ENCODE results near the gene GUCA2B.

GUCA2B gene

DNA sequence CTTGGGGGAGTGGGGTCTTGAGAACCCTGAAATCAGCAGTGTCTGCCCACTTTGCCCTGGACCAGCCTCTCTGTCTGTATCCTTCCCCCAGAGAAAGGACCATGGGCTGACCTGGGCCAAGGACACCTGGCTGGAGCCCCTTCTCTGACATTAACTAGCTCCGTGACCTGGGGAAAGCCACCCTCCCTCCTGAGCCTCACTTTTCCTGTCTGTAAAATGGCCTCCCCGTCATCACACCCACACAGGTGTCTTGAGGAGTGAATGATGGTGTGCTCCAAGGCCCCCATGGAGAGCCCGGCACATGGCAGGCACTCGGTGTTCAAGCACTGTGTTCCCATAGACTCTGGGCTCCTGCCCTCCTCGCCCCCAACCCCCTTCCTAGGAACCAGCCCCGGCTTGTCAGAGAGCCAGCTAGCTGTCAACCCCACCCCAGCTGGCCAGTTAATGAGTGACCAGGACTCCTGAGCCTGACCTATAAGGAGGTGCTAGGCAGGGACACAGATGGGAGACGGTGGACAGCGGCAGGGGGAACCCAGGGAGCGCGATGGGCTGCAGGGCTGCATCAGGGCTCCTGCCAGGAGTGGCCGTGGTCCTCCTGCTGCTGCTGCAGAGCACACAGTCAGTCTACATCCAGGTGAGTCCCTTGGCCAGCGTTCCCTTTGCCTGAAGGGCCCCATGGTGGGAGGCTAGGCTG, at the start of gene GUCA2B:
GUCA2B (plus strand) TSS at position 504 of the 694 bp plus-strand sequence; CDS start at position 545, 41 bp downstream.
- DNase-seq (ENCODE audit: low read depth in 2 of 2), result no peak

- no peak for DNase-seq (ENCODE audit: low read depth in 2 of 2)
Observed at GRCh38 chr1:42105025-42105424, 48.2 kb upstream of the GUCA2B start.

DNA sequence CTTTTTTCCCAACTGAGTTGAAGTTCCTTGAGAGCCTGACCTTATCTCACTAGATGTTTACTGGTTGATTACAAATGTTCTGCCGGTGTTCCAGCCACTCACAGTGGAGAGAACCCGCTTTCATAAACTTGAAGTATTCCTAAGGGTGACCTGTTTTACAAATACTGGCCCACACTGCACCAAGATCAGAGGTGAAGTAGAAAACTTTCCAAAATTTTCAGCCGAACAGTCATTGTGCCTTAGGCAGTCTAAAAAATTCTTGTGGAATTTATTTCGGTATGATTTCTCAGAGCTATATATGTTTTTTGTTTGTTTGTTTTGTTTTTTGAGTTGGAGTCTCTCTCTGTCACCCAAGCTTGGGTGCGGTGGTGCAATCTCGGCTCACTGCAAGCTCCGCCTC, 44.9 kb upstream of the GUCA2B start:
- no peak for DNase-seq (ENCODE audit: low read depth in 2 of 2)

- no peak for DNase-seq (ENCODE audit: low read depth in 2 of 2)
Observed at GRCh38 chr1:42109600-42109999, 43.6 kb upstream of the GUCA2B start.

DNA sequence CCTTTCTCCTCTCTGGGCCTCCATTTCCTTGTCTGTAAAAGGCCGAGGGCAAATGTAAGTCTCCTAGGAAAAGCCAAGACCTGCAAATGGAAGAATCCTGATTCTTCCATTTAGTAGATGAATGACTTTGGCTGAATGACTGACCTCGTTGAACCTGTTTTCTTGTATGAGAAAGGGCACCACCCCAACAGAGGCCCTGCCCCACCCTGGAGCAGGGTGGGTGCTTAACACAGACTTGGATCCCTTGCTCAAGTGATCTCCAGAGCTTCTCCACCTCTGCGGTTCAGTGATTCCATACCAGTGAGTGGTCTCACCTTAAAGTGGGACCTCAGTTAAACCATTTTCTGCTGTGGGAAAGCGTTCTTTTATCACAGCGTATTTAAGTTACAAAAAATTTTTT, 39.0 kb upstream of the GUCA2B start:
- no peak for DNase-seq (ENCODE audit: low read depth in 2 of 2)

DNA sequence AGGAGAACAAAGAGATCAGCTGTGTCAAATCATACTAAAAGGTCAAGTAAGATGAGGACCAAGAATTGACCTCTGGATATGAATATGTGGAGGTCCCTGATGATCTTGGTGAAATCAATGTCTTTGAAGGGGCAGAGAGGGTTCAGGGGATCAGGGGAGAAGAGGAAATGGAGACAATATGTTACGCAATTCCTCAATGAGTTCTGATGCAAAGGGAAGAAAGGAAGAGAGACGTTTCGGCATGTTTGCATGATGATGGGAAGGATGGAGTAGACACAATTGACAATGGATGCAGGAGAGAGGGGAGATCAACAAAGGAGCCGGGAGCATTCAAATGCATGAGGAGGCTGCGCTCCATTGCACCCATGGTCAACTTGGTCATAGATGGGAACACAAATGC, 36.0 kb upstream of the GUCA2B start:
- no peak for DNase-seq (ENCODE audit: low read depth in 2 of 2)

DNA sequence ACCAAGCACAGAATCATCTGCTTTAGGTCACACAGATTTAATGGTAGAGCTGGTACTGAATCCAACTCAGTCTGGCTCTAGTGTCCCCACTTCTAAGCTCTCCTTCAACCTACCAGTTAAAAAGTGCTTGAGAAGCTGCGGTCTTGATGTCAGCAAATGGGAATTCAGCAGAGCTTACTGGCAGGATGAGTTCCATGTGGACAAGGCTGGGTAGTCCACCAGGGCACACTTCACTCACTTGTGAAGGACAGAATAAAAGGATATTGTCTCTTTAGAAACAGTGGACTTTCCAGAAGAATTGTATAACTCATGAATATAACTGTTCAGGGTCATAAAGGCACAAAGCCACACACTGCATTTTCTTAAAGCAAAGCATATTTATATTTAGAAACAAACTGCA, 35.1 kb upstream of the GUCA2B start:
- no peak for DNase-seq (ENCODE audit: low read depth in 2 of 2)

- no peak for DNase-seq (ENCODE audit: low read depth in 2 of 2)
Observed at GRCh38 chr1:42122408-42122807, 30.8 kb upstream of the GUCA2B start.

GRCh38 chr1:42125552-42125951, 27.7 kb upstream of the GUCA2B start:
- DNase-seq (ENCODE audit: low read depth in 2 of 2), result no peak

GRCh38 chr1:42127767-42128166, 25.4 kb upstream of the GUCA2B start:
- no peak for DNase-seq (ENCODE audit: low read depth in 2 of 2)

DNA sequence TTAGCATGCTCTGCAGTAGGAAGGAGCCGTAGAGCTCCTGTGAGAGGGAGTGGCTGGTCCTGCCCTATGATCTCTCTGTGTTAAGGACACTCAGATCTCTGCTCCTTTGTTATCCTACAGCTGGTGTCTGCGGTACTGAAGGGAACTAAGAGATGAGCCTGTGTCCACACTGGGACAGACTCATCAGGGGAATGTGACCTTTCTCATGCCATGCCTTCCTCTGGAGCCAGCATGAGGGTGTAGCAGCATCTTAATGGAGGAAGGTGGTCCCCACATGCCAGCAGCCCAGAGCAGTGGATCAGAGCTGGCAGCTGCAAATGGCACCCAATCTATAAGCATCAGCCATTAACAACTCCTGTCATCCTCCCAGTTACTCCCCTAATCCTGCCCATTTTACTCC, 24.7 kb upstream of the GUCA2B start:
- DNase-seq (ENCODE audit: low read depth in 2 of 2), result no peak

DNA sequence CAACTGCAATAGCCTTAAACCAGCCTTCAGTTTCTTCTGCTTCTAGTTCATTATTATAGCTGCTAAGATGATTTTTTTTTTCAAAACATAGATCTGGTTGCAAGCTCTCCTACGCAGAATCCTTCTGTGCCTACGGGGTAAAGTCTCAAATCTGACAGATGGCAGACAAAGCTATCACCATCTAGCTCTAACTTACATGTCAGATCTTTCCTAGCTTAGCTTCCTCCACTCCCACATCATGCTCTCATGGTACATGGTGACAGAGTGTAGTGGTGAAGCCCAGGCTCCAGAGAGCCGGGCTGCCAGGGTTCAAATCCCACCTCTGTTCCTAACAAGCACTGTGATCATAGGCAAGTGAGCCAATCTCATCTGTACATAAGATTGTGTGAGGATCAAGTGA, 24.2 kb upstream of the GUCA2B start:
- DNase-seq (ENCODE audit: low read depth in 2 of 2), result no peak

DNA sequence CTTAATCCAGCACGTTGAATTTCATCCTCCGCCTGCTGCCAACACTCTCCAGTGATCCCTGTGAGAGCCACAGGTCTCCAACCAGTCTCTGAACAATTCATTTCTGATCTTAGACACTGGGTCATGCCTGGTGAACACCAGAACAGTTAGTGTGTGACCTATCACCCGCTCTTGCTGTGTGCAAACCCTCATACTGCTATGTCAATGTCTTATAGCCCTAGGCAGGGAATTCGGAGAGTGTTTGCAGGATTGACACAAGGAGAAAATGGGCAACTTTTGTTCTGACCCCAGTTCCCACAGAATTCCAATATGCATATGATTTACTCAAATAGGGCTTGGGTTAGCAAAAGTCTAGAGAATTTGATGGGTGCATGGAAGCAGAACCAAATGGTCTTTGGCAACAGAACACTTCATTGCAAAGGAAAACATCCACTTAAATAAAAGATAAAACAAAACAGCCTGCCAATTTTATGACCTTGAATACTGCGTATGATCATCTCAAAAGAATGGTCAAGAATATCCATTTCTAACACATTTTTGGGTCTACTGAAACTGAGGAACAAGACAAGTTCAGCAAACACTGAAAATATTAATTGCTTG, 23.0 kb upstream of the GUCA2B start:
- no peak for DNase-seq (ENCODE audit: low read depth in 2 of 2)

DNA sequence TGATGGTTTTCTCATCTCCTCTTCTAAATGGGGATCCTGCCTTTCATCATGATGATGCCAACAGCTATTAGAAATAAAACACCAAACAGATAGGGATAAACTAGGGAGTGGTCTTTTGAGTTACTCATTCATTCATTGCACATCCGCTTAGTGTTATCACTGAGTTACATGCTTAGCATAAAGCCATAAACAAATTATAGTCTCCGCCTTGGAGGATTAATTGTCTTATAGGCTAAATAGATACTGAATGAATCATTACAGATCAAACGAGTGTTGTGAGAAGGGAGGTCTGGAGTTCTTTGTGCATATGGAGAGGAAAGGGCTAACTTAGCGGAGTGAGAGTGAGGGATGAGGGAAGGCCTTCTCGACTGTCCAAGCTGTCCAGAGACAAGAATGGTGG, 19.8 kb upstream of the GUCA2B start:
- no peak for DNase-seq (ENCODE audit: low read depth in 2 of 2)

GRCh38 chr1:42133809-42134526, 19.2 kb upstream of the GUCA2B start:
- no peak for DNase-seq (ENCODE audit: low read depth in 2 of 2)

DNA sequence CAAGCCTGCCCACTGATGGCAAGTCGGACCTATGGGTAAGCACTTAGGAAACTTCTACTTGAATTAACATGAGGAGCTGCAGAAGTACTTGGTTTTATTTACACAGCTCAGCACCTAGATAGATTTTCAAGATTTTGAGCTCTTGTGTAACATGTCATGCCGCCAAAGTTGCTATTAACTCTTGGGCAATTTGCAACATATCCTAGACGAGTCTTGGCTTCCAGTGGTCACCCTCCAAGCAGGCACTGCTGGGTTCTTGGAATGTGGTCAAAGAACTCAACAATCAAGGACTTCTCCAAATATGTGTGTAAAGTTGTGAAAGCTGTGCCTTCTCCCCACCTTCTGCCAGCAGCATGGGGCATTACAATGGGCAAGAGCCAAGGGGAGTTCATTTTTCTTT, 17.8 kb upstream of the GUCA2B start:
- DNase-seq (ENCODE audit: low read depth in 2 of 2), result no peak

DNA sequence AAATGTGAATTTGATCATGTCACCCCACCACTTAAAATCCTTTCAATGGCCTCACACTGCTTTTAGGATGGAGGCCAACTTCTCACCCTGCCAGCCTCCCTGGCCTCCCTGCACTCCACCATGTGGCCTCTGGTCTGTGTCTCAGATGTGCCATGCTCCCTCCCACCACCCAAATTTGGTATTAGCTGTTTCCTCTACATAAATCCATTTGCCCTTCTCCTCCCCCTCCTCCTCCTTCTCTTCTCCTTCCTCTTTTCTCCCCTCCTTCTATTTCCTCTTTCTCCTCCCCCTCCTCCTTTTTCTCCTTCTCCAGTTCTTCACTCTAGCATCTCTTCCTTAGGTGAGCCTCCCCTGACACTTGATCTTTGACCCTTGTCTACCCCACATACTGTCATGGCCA, 16.7 kb upstream of the GUCA2B start:
- no peak for DNase-seq (ENCODE audit: low read depth in 2 of 2)

DNA sequence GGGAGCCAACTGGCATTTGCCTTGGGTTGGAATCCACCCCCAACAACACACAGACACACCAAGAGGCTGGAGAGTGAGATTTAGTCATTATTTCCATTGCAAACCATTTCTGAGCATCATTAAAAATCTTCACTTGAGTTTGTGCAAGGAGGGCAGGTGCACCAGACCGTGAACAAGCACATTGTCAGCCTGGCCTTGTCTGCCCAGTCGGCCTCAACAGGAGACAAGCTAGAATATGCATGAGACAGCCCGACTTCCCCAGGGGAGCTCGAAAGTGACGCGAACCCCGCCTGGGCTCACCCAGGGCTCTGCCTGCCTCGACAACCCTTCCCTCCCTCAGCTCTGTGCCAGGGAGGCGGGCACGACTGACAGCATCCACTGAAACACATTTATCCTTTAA, 15.4 kb upstream of the GUCA2B start:
- DNase-seq (ENCODE audit: low read depth in 2 of 2), result no peak

GRCh38 chr1:42138586-42138985, 14.6 kb upstream of the GUCA2B start:
- DNase-seq (ENCODE audit: low read depth in 2 of 2), result no peak

GRCh38 chr1:42139444-42139843, 13.8 kb upstream of the GUCA2B start:
- no peak for DNase-seq (ENCODE audit: low read depth in 2 of 2)

DNA sequence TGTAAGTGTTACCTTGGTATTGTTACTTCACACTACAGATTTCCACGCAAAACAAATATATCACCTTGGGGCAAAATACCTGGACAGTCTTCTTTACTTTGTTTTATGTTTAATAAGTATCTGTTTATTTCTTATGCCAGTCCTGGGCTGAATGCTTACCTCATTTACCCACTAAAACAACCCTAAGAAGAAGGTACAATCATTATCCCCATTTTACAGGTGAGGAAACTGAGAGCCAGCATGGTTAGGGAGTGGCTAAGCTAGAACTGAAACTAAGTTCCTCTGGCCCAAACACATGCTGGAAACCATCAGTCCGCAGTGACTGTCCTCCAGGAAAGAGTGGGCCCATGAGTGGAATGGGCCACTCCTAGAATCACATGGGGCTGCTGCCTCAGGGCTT, 13.0 kb upstream of the GUCA2B start:
- no peak for DNase-seq (ENCODE audit: low read depth in 2 of 2)

DNA sequence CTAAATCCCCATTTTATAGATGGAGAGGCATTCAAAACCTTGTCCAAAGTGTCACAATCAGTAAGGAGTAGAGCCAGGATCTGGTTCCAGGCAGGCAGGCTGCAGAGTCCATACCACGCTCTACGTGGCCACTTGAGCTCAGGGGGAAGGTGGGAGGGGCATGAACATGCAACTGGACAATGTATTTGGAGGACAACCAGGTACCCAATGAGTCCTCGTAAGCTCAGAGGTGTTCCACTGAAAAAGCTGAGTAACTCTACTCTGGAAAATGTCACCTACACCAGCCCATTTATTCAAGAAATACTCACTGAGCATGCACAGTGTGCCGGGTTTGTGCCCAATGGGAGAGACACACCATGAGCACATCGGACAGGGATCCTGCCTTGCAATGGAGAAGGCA, 11.2 kb upstream of the GUCA2B start:
- DNase-seq (ENCODE audit: low read depth in 2 of 2), result no peak
